Ecto neural progenitor cell (in vitro differentiated cells): ENCODE measurements around the gene IL36B.

Source experiments
- DNase-seq: peaks from one replicate; pipeline ENCODE4 v3.0.0-alpha.2; 2018; ENCODE audit warnings: low spot score

IL36B gene

GRCh38 chr2:113053666-113054065 lies 999 bp upstream of the IL36B start:
- DNase-seq, result peak; percentile 0

GRCh38 chr2:113050921-113051895 lies 1.5 kb downstream of the IL36B start:
- no peak for DNase-seq

- no peak for DNase-seq
Observed at GRCh38 chr2:113046465-113046864, 6.2 kb downstream of the IL36B start.

- peak; percentile 17 for DNase-seq
Observed at GRCh38 chr2:113041871-113042270, 10.8 kb downstream of the IL36B start.

GRCh38 chr2:113039719-113040118 lies 12.9 kb downstream of the IL36B start:
- no peak for DNase-seq

GRCh38 chr2:113039158-113039557 lies 13.5 kb downstream of the IL36B start:
- DNase-seq, result no peak

GRCh38 chr2:113038291-113038690 lies 14.4 kb downstream of the IL36B start:
- DNase-seq, result no peak

GRCh38 chr2:113036763-113037162 lies 15.9 kb downstream of the IL36B start:
- DNase-seq, result no peak

GRCh38 chr2:113034016-113034415 lies 18.7 kb downstream of the IL36B start:
- DNase-seq, result no peak

- no peak for DNase-seq
Observed at GRCh38 chr2:113032737-113033136, 19.9 kb downstream of the IL36B start.

GRCh38 chr2:113028112-113028511 lies 24.6 kb downstream of the IL36B start:
- DNase-seq, result no peak

- no peak for DNase-seq
Observed at GRCh38 chr2:113027691-113028090, 25.0 kb downstream of the IL36B start.

- no peak for DNase-seq
Observed at GRCh38 chr2:113025737-113026136, 26.9 kb downstream of the IL36B start.

- no peak for DNase-seq
Observed at GRCh38 chr2:113024764-113025163, 27.9 kb downstream of the IL36B start.

- DNase-seq, result no peak
Observed at GRCh38 chr2:113021312-113021711, 31.4 kb downstream of the IL36B start.

GRCh38 chr2:113018509-113018908 lies 34.2 kb downstream of the IL36B start:
- no peak for DNase-seq

GRCh38 chr2:113015655-113016054 lies 37.0 kb downstream of the IL36B start:
- DNase-seq, result no peak

- DNase-seq, result no peak
Observed at GRCh38 chr2:113015042-113015441, 37.6 kb downstream of the IL36B start.

GRCh38 chr2:113014067-113014466 lies 38.6 kb downstream of the IL36B start:
- DNase-seq, result no peak

- no peak for DNase-seq
Observed at GRCh38 chr2:113013336-113013661, 39.4 kb downstream of the IL36B start.

GRCh38 chr2:113012436-113013335 lies 40.0 kb downstream of the IL36B start:
- DNase-seq, result no peak

GRCh38 chr2:113011108-113011507 lies 41.6 kb downstream of the IL36B start:
- no peak for DNase-seq

- no peak for DNase-seq
Observed at GRCh38 chr2:113010088-113010487, 42.6 kb downstream of the IL36B start.
